Left colon (tissue), 2 donors: Measurements from ENCODE around the gene DLX5. TPM values are rescaled to one million over a fixed set of nuclear protein-coding genes. Genes with fewer than 3 reads are reported as not detected.
"Not testable (repeated sequence)": the region's sequence is repeated elsewhere in the genome, so short reads cannot be mapped to it uniquely, and the experiment has no call there.

ENCODE experiments used
- ATAC-seq: fragments of 200-7000 bp; cut with Tn5 transposase; one replicate; pipeline ENCODE4 v1.9.1; 2020; ENCODE audit warnings: mild to moderate bottlenecking, moderate library complexity
- DNase-seq, 2 donors: peaks; one replicate each; pipeline ENCODE4 v3.0.0-alpha.2; 2020
- intact Hi-C, 2 donors: fragments of 100-400 bp; cut with DNase I in 1 of 2; cut with micrococcal nuclease in 1 of 2; formaldehyde crosslinking; loops; one replicate each; pipeline versions ENCODE4 v1.11.2 to v1.14.0; 2022; cut with DNase I, micrococcal nuclease
- long read RNA-seq: library from polyadenylated mRNA; unstranded; transcript quantifications from one replicate; pipeline ENCODE4 v2.0.0, GENCODE V29; 2021
- total RNA-seq, 2 donors: library from RNA; stranded (reverse); fragmentation: NEBNext Ultra II Directional; extraction: Animal tissue kit (Norgen Biotek cat#: 25700); gene quantifications; one replicate each; pipeline ENCODE4 v1.2.1, GENCODE V29; 2021
- donor health status: DM: no; HTN: no; CAD: no.
- donor health status: DM: yes; HTN: yes; CAD: no.

DLX5 gene
- total RNA-seq: not detected
- long read RNA-seq: 0 reads

DNA sequence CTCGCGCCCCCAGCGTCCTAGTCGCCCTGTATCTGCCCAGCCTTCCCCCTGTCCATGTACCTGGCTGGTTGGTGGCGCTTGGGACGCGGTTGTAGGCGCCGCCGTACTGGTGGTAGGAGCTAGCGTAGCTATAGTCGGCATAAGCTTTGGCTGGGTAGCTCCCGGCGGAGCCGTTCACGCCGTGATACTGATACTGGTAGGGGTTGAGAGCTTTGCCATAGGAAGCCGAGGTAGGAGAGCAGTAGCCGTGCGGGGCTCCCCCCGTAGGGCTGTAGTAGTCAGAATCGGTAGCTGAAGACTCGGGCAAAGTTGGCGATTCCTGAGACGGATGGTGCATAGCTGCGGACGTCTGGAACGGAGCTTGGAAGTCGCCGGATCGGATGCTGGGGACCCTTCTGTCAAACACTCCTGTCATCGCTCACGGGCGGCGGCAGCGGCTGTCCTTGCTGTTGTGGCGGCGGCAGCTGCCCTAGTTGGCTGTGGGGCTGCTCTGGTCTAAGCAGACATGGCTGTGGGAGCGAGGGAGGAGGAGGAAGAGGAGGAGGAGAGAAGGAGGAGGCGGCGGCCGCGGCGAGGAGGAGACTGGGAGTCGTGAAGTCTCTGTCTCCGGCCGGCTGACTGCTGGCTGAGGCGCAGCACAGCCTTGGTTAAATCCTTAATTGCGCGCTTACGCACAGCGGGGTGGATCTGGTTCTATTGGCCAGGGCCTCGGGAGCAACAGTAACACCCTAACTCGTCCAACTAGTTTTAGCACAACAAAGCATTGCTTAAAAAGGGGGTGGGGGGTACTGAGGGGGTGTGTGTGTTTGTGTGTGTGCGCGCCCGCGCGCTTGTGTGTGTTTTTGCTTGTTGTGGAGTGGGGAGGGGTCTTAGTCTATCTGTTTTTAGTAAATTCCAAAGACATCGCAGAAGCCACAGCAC lies at the start of gene DLX5:
DLX5 (minus strand) TSS at position 623 of the 921 bp plus-strand sequence; CDS start at position 415, 208 bp downstream.
- DNase-seq: no peak
- ATAC-seq: no peak
- intact Hi-C loops: loop anchor here in 1 of 2 donors (5.0 kb wide), 2 partner anchors 952 to 1107 kb away; no protein-coding TSS in a partner anchor

DNA sequence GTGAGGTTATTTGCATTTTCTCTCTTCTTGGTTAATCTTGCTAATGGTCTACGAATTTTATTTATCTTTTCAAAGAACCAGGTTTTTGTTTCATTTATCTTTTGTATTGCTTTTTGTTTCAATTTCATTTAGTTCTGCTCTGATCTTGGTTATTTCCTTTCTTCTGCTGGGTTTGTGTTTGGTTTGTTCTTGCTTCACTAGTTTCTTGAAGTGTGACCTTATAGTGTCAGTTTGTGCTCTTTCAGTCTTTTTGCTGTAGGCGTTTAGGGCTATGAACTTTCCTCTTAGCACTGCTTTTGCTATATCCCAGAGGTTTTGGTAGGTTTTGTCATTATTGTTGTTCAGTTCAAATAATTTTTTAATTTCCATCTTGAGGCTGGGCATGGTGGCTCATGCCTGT lies 47.4 kb upstream of the DLX5 start:
- DNase-seq, ATAC-seq, intact Hi-C loops: not testable (repeated sequence)

DNA sequence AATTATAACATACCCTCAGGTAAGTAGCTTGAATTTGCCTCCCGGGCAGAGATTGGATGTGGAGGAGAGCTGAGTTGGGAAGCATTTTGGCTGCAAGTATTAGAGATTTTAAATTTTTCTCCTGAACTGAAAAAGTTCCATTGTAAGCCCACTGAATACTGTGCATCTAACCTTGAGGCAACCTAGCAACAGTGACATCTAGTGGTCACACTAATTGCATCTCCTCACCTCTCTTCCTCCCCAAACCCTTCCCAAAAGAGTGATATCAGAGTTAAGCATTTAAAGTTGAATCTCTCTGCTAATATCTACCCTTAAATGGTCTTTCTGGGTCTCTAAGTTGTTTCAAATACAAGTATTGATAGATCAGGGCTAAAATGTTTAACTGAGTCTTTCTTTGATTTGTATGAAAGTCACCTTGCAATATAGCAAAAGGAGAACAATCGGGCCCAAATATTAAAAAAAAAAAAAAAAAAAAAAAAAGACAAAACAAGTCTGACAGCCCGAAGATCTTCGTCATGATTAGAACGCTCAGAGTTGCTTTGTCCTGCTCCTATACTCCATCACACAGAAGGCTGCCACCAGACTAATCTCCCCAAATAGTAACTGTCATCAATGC lies 40.4 kb upstream of the DLX5 start:
- peak; percentile 46 for ATAC-seq
- intact Hi-C loops: loop anchor here in 1 of 2 donors (10.0 kb wide), 2 partner anchors 620 to 1150 kb away; no protein-coding TSS in a partner anchor
- no peak for DNase-seq

DNA sequence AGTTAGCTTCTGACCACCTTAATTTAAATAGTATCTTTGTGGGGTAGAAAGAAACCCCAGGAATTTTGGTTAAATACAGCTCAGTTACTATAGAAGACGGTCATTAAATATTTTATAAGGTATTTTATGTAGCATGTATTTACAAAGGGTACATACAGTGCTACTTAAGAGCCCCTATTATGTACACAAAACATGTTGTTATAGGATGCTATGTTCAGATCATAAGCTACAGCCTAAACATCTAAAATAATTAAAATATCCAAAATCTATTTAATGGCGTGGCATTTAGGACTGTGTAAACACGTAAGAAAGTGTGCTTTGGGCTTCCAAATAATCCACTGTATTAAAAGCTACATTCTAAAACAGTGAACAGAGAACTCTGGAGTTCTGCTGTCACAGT lies 39.4 kb upstream of the DLX5 start:
- ATAC-seq: no peak
- DNase-seq: no peak
- intact Hi-C loops: loop anchor here in 1 of 2 donors (10.0 kb wide), 2 partner anchors 621 to 1149 kb away; no protein-coding TSS in a partner anchor

DNA sequence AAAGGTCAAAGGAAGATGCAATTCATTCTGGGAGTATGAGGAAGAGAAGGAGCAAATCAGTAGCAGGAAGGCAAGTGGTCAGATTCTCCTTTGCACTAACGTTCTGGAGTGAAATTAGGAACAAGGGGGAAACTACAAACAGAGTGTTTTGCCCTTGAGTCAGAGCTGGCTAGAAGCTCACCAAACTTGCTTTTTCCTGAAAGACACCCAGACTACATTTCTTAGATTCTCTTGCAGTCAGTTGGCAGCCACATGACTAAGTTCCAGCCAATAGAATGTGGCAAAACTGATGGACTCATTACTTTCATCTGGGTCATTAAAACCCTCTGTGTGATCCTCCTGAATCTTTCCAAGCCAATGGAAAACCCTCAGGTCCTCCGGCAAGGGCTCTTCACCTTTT lies 18.6 kb upstream of the DLX5 start:
- no peak for ATAC-seq
- DNase-seq: no peak
- intact Hi-C loops: no loop called here

DNA sequence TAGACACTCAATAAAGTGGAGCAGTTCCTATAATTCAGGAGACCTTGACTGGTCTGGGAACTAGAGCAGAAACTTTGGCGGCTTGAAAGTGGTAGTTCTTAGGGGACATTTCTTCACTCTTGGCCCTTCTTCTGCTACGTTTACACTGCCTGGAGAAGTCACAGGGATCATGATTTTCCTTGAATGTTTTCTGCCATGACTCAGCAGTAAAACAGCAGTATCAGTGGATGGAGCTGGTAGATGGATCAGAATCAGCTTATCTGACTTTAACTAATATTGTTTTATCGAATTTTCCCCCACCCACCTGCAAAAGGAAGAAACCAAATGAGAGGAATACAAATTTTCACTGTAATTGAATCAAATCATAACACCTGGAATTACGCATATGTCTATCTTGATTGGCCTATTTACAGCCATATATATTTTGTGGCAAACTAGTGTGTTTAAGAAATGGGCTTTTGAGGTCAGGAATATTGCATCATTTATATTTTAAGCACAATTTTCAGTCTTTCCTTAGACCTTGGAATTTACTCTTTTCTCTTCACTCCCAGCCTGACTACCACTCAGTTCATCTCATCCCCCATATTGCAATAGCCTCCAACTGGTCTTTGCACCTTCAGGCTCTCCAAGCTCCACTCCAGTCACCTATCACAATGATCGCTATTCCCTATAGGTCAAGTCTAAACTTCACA lies 14.9 kb upstream of the DLX5 start:
- intact Hi-C loops: no loop called here

DNA sequence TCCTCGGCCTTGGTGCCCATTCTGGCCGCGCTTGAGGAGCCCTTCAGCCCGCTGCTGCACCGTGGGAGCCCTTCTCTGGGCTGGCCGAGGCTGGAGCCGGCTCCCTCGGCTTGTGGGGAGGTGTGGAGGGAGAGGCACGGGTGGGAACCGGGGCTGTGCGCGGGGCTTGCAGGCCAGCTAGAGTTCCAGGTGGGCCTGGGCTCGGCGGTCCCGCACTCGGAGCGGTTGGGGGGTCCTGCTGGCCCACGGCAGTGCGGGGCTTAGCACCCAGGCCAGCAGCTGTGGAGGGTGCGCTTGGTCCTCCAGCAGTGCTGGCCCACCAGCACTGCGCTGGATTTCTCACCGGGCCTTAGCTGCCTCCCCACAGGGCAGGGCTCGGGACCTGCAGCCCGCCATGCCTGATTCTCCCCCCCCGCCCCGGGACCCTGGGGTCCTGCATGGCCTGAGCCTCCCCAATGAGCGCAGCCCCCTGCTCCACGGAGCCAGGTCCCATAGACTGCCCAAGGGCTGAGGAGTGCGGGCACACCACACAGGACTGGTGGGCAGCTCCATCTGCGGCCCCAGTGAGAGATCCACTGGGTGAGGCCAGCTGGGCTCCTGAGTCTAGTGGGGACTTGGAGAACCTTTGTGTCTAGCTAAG lies 9.7 kb upstream of the DLX5 start:
- DNase-seq, intact Hi-C loops, ATAC-seq: not testable (repeated sequence)

More for the DNA sequence above, 14.9 kb upstream of the DLX5 start:
- ATAC-seq: no peak
- no peak for DNase-seq

DNA sequence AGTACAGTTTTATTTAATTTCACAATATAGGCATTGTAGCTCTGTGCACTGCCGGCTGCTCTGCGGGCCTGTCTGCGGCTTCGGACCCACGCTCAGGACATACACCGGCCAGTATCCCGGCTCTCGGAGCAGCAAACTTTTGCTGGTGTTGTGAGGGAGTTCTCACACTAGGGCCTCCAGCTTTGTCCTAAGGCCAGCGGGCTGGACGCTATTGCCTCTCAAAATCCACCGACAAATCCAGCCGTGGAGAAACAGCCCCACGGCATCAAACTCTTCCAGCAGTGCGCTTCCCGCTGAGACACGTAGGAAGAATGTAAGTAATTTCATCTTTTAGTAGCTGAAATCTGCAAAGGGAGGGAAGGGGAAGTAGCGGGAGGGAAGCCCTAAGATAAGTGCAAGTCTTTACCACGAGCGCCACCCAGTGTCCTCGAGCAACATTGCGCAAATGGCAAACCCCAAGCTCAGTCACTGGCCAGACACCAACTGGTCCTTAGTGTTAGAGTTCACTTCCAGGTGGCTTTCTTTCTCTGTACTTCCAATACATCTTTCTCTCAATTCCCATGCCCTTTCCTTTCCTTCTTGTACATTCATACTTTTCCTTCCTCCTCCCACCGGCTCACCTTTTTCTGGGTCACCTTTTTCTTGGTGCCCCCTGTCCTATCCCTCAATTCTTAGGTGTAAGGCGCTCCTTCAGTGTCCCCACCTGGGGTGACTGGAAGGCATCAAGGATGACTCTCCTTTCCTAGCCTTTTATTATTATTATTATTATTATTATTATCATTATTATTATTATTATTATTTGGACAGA lies 3.0 kb upstream of the DLX5 start:
- peak; percentile 41 to 74 for DNase-seq
- intact Hi-C loops: loop anchor here in 1 of 2 donors (5.0 kb wide), 2 partner anchors 955 to 1110 kb away; no protein-coding TSS in a partner anchor
- peak; percentile 89 for ATAC-seq

DNA sequence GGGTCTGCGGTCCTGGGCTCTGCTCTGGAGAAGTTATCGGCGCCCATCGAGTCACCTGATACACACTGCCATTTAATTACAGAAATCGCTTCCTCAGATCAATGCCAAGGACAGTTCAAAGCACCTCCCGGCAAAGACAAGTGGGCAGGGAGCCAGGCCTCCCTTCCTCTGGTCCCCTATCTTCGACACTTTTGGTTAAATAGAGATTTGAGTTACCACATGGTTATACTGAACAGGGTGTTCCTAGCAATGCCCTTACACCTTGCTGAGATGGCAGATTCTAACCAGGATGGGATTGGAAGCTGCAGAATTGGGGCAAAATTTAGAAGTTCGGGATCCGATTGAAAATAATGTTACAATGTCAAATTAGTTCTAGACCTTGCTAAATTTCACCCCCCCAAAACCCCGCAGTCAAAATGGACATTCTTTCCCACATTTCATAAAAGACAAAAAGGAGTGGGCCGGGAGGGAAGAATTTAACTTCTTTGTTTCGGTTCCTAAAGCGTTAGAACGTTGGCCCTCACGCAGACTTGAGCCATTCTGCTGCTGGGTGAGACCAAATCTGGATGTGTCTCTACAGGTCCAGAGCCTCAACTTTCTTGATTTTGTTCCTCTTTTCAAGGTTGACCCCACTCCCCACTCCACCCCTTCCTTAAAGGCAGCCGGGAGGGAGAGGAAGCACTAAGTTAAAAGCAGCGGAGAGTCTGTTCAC lies 2.2 kb upstream of the DLX5 start:
- ATAC-seq (no peak), DNase-seq (no peak)
- intact Hi-C loops: loop anchor here in 1 of 2 donors (5.0 kb wide), 2 partner anchors 955 to 1110 kb away; no protein-coding TSS in a partner anchor

DNA sequence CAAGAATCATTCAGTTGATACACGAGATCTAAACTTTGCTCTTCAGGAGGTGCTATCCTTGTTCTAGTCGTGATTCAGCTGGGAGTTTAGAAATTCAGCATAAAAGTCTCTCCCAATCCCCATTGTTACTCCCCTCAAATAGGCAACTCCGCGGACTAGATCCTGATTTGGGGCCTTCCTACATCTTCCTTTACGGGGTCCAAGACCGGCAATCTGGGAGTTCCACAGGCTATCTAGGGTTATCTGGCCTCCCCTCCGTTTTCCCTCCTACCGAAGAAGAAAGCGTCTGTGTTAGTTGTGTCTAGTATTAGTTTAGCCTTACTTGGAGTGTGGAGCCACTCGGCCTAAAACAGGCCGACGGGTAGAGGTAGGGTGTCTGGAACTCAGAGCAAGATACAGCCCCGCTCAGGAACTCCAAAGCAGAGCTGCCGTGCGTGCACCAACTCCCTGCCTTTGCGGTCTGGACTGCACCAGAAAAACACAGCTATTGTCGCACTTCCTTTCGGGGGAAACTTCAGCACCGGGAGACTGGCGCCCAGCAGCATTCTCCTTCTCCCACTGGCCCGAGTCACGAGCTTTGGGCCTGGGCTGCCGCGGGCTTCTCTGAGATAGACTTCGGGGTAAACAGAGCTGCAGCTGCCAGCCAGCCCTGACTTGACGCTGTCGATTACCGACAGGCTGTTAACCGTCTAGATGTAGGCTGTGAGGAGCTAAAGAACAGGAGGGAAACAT lies 1.5 kb upstream of the DLX5 start:
- DNase-seq (peak in 1 of 2 donors; percentile 16), ATAC-seq (peak; percentile 19)
- intact Hi-C loops: loop anchor here in 1 of 2 donors (5.0 kb wide), 2 partner anchors 954 to 1109 kb away; no protein-coding TSS in a partner anchor

DNA sequence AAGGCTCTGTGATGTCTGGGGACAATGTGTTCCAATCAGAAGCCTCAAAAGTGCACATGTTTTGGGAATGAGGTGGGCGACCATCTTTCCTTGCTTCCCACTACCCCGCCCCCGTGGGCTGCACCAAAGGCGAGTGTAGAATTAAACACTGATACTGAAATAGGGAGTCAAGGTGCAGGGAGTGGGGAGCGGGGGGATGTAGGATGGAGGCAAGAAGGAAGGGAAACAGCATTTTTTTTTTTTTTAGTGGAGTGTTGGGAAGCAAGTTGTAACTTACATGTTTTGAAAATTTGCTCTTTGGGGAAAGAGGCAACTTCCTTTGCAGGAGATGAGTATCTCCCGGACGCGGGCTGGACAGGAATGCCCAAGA lies 484 bp upstream of the DLX5 start:
- ATAC-seq: no peak

DNA sequence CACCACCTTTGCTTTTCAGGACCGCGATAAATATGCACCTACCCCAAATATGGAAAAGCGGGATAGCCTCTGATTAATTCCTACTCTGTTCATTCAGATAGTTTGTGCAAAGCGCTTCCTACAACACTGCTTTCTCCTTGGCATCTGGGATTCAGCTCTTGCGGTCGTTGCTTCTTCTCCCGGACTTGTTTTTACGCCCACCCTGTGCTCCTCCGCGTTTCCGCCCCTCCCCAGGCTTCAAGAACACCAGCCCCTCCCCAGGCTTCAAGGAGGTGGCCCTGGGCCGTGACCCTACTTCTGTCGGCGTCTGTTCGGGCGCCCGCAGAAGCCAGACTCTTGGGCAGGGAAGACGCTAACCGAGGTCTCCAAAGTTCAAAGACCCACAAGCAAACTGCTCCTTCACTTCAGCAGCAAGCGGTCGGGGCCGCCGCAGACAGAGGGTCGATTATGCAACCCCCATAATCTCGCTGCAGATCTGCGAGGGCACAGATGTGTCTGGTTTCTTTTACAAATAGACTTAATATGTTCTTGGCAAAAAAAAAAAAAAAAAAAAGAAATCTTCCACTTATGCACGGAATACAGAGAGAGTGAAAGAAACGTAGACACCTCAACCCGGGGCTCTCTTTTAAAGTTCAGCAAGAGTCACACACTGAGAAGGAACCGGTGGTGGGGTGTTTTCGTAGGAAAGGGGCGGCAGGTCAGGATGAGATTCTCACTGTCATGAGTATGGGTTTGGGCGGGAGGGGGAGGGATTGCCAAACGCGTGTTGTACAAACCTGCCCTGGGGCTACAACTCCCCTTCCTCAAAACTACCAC lies 1.9 kb downstream of the DLX5 start:
- intact Hi-C loops: no loop called here
- no peak for ATAC-seq
- DNase-seq: no peak

More for the DNA sequence above, 484 bp upstream of the DLX5 start:
- intact Hi-C loops: loop anchor here in 1 of 2 donors (5.0 kb wide), 2 partner anchors 953 to 1108 kb away; no protein-coding TSS in a partner anchor
- DNase-seq: no peak

DNA sequence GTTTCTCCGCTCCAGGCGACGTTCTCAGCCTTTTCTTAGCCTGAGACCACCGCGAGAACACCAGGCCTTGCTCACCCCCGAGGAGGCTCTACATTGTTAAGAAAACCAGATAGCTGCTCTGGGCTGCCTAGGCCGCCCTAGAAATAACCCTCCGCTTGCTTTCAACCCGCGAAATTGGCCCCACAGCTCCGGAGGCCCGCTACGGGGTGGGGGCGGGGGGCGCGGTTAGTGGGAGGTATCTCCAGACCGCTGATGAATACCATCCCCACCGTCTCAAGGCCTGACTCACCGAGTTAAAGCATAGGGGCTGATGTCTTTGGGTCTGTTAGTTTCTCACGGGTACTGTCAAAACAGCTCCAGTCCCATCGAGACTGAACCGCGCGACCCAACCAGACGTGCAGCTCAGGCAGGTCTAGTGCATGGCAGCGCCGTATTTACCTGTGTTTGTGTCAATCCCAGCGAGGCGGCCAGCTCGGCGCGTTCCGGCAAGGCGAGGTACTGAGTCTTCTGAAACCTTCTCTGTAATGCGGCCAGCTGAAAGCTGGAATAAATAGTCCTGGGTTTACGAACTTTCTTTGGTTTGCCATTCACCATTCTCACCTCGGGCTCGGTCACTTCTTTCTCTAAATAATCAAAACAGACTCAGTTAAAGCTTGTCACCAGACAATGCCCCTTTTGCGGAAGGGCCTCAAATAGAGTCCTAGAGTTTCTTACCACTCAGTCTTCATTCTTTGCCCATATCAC lies 2.7 kb downstream of the DLX5 start:
- no peak for ATAC-seq
- intact Hi-C loops: no loop called here
- DNase-seq: no peak

DNA sequence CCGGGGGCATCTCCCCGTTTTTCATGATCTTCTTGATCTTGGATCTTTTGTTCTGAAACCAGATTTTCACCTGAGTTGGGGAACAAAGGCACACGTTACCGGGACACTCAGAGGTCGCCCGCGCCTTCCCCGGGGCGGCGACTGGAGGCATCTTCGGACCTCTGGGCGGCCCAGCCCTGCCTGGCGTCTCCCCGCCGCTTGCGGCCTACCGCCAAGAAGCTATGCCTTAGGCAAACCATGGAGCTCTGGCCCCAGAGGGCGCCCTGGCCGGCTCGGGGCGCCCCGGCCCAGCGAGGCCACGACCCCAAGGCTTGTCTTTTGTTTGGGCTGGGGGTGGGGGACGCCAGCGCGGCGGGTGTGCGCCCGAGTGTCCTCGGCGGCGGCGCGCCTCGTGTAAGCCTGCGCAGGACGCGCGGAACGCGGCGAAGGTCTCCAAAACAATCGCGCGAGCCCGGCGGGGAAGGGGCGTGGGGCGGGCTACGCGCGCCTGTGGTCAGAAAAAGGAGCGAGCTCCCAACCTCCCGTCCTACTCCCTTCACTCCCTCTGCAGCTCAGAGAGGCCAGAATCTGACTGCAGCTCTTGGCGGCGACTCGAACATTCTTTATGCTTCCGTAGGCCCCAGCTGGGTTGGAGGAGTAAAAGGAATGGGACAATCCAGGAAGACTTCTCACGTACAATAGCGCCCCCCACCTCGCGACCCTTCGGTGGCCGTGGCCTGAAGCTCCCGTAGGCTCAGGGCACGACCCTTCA lies 3.5 kb downstream of the DLX5 start:
- DNase-seq: no peak
- no peak for ATAC-seq
- intact Hi-C loops: no loop called here
